HFFc6 (cell line): ENCODE results near the gene GRB10. TPM values are rescaled to one million over a fixed set of nuclear protein-coding genes. Genes with fewer than 3 reads are reported as not detected.

ENCODE experiments used
- DNase-seq: peaks from one replicate; pipeline ENCODE4 v3.0.0-alpha.2; 2018
- H3K27ac Mint-ChIP-seq: 2 replicates; pipeline ENCODE4 v1.8.0; 2020; ENCODE audit warnings: mild to moderate bottlenecking, mixed read lengths
- H3K27me3 Mint-ChIP-seq: 2 replicates; pipeline ENCODE4 v1.8.0; 2021; ENCODE audit warnings: mild to moderate bottlenecking, moderate library complexity, mixed read lengths; ENCODE audit not compliant: insufficient read depth
- H3K36me3 Mint-ChIP-seq: 2 replicates; pipeline ENCODE4 v1.8.0; 2021; ENCODE audit warnings: low read depth, mixed read lengths
- H3K4me1 Mint-ChIP-seq: 2 replicates; pipeline ENCODE4 v1.8.0; 2020; ENCODE audit warnings: low read depth, mixed read lengths
- H3K4me3 Mint-ChIP-seq: 2 replicates; pipeline ENCODE4 v1.8.0; 2020; ENCODE audit warnings: mild to moderate bottlenecking, moderate library complexity, mixed read lengths
- H3K9me3 Mint-ChIP-seq: 2 replicates; pipeline ENCODE4 v1.8.0; 2020; ENCODE audit warnings: mild to moderate bottlenecking, mixed read lengths
- total RNA-seq, 6 experiments: library from RNA; stranded (reverse); fragmentation: NEBNext Ultra II Directional; extraction: Animal tissue kit (Norgen Biotek cat#: 25700); gene quantifications; 2 replicates in 1 of 6; 3 replicates in 5 of 6; pipeline ENCODE4 v1.2.3, GENCODE V29; 2021
- TF ChIP-seq, protein P1 (sequence below): fragments of 200-600 bp; sonication (generic); IDR thresholded peaks from 2 replicates; pipeline ENCODE4 v1.5.0; 2021; ENCODE audit warnings: antibody characterized with exemption, mild to moderate bottlenecking

The GRB10 gene
- total RNA-seq, 6 experiments from 2014 or later, result 13.6 to 17.8 (median 14.8) TPM

DNA sequence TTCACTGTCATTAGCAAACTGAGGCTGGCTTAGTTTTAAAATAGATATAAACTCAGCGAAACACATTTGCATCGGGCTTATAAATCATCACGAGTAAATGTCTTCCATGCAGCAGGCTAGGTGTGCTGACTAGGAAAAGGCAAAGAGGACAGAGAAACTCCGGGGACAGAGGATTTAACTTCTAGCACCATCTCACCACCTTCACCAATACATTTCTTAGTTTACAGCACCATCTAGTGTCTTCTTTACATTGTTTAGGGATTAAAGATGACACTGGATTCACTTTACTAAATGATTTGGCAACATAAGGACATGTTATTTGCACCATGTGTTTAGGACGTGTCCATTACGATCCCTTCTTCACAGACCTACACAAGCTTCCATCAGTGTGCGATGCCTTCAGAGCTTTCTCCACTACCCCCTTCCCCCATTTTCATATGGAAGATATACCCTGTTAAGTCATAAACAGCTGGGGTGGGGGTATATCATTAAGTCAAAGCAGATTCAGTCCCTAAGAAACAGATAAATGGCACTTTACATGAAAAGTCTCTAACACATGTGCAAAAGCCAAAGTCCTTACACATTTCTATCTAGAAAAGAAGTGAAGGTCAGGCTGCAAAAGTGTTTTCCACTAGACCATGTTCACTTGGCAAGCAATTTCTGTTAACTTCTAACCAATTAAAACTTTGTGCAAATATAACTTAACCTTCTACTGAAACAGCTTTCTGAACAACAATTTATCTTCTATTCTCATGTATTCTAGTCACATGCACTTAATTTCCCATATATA is 103.3 kb downstream of the GRB10 start:
- DNase-seq, result peak; percentile 41
- TF ChIP-seq, protein P1, sequence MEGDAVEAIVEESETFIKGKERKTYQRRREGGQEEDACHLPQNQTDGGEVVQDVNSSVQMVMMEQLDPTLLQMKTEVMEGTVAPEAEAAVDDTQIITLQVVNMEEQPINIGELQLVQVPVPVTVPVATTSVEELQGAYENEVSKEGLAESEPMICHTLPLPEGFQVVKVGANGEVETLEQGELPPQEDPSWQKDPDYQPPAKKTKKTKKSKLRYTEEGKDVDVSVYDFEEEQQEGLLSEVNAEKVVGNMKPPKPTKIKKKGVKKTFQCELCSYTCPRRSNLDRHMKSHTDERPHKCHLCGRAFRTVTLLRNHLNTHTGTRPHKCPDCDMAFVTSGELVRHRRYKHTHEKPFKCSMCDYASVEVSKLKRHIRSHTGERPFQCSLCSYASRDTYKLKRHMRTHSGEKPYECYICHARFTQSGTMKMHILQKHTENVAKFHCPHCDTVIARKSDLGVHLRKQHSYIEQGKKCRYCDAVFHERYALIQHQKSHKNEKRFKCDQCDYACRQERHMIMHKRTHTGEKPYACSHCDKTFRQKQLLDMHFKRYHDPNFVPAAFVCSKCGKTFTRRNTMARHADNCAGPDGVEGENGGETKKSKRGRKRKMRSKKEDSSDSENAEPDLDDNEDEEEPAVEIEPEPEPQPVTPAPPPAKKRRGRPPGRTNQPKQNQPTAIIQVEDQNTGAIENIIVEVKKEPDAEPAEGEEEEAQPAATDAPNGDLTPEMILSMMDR, result peak; percentile 75
- H3K27ac Mint-ChIP-seq, result no peak overlapping the region
- H3K9me3 Mint-ChIP-seq, result no peaks in the 10 kb centered on the region
- H3K36me3 Mint-ChIP-seq, result peaks cover under 1% of the 10 kb centered on the region; the same call in 1 of the 2 replicates
- H3K4me1 Mint-ChIP-seq, result no peaks in the 10 kb centered on the region
- no peak overlapping the region for H3K4me3 Mint-ChIP-seq
- H3K27me3 Mint-ChIP-seq, result no peaks in the 10 kb centered on the region; the same call in 1 of the 2 replicates

DNA sequence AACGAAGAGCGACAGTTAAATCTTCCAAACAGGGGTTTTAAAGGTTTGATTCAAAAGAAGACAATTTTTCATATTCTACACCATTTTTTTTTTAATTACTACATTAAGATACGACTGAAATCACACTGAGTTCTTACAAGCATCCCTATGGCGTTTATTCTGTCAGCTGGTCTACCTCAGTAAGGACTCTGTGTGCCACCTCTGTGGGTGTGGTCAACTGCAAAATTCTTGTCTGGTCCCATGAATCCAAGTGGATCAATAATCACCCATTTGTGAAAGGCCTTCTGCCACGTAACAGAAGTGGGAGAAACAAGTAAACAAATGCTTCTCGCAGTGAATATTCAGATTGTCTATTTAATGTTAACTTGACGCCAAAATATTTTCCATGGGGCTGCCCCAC is 104.1 kb downstream of the GRB10 start:
- DNase-seq, result no peak
- no peaks in the 10 kb centered on the region for H3K4me1 Mint-ChIP-seq
- H3K9me3 Mint-ChIP-seq, result no peaks in the 10 kb centered on the region
- TF ChIP-seq, protein P1, result no peak
- peaks cover 9% of the 10 kb centered on the region for H3K36me3 Mint-ChIP-seq
- no peaks in the 10 kb centered on the region; the same call in 1 of the 2 replicates for H3K27me3 Mint-ChIP-seq
- H3K4me3 Mint-ChIP-seq, result no peak overlapping the region
- no peak overlapping the region for H3K27ac Mint-ChIP-seq

DNA sequence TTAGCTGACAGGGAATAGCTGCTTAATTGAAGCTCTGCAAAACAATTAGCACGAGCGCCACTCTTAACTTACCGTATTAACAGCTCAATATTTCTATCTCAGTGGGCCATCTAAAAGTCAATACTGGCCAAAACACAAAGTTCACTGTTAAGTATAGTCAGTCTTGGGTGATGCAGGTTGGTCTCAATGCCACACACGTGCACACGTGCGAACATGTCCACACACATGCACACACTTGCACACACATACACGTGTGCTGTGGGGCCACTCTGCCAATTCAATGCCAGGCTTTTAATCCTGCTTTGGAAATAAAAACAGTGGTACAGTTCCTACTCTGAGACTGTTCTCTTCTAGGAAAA is 105.1 kb downstream of the GRB10 start:
- no peak for DNase-seq
- Mint-ChIP-seq H3K4me3 (no peak overlapping the region), H3K9me3 (no peaks in the 10 kb centered on the region), H3K36me3 (peaks cover 14% of the 10 kb centered on the region), H3K27ac (no peak overlapping the region), H3K27me3 (no peaks in the 10 kb centered on the region; the same call in 1 of the 2 replicates), H3K4me1 (no peaks in the 10 kb centered on the region)
- TF ChIP-seq, protein P1, result no peak

DNA sequence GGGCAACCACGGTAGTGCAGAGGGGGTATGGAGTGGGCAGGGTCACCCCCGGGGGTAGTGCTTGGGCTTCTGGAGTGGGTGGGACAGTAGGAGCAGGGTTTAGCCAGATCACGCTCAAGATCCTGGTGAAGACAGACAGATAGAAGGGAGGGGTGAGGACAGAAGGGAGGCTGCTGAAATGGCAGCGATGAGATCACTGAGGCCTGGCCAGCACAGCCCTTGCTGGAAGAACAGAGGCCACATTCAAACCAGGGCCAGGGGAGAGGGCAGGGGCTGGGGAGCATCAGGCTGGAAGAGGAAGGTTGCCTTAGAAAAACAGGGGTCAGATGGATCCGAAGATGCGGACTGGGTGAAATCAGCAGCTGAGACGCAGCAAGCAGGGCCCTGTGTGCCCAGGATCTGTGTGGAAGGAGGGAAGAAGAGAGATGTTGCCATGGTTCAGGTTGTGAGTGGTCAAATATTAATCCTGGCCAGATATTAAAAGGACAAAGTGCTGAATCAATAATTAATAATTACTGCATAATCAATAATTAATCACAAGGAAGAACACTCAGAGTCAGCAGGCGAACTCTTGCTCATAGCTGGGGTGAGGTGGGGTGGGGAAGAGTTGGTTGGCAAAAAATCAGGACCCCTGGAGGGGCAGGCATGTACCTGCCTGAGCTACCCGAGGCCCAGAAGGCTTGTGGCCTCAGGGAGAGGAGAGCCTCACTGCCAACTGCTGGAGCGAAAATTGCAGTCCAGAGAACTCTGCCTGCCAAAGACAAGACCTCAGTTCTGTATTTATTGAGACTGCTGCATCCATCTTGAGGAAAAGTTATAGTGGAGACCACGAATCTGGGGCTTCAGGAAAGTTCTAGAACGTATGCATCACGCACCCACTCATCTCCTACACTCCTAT is 105.7 kb downstream of the GRB10 start:
- no peaks in the 10 kb centered on the region; the same call in 1 of the 2 replicates for H3K27me3 Mint-ChIP-seq
- H3K4me3 Mint-ChIP-seq, result no peak overlapping the region
- peaks cover 19% of the 10 kb centered on the region for H3K36me3 Mint-ChIP-seq
- no peak for DNase-seq
- H3K27ac Mint-ChIP-seq, result no peak overlapping the region
- TF ChIP-seq, protein P1, result no peak
- no peaks in the 10 kb centered on the region for H3K9me3 Mint-ChIP-seq
- H3K4me1 Mint-ChIP-seq, result no peaks in the 10 kb centered on the region

DNA sequence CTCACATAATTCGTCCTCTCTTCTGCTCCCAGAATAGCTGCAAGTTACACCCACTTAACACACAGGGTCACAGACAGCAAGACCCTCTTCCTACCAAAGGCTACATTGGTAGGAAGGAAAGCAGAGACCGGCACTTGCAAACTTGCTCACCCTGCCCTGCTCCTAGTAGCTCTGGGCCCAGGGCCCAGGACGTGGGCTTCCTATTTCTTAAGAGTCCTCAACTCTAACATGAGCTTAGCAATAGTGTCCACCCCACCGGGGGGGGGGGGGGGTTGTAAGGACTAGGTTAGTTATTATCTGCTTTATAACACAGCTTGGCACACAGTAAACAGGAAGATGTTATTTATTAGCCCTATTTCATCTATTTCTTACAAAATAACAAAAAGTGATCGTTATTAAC is 106.6 kb downstream of the GRB10 start:
- H3K9me3 Mint-ChIP-seq, result peaks cover 5% of the 10 kb centered on the region; the same call in 1 of the 2 replicates
- H3K4me1 Mint-ChIP-seq, result no peaks in the 10 kb centered on the region

More for the DNA sequence above, 106.6 kb downstream of the GRB10 start:
- Mint-ChIP-seq H3K27ac (no peak overlapping the region), H3K27me3 (no peaks in the 10 kb centered on the region), H3K4me3 (no peak overlapping the region), H3K36me3 (peaks cover 26% of the 10 kb centered on the region)
- TF ChIP-seq, protein P1, result no peak
- DNase-seq, result no peak
